HEK293 (cell line): ENCODE results near the gene GARIN5A.

Source experiments
- CTCF ChIA-PET: fragments of 350-600 bp; formaldehyde crosslinking; extraction: SDS; loops from one replicate; lab custom pipeline; 2021; ENCODE audit warnings: antibody characterized with exemption; lab: Yijun Ruan, JAX
- POLR2A ChIA-PET: fragments of 300-600 bp; formaldehyde crosslinking; extraction: SDS; loops from one replicate; lab custom pipeline; 2020; ENCODE audit warnings: antibody characterized with exemption, inconsistent platforms; lab: Yijun Ruan, JAX
- H3K27ac ChIP-seq: fragments of 200-500 bp; sonication (Bioruptor generic); 2 replicates; pipeline ENCODE4 v1.5.1; 2014; ENCODE audit warnings: low read depth, low read length, control low read depth, inconsistent platforms; ENCODE audit errors: extremely low read depth
- H3K36me3 ChIP-seq, 2 experiments: fragments of 200-500 bp in 1 of 2; sonication (Bioruptor generic) in 1 of 2; 1 replicate in 1 of 2; 2 replicates in 1 of 2; pipeline ENCODE4 v1.5.1; 2014 to 2017; ENCODE audit warnings: inconsistent platforms in 2 of 2, low read length in 2 of 2; ENCODE audit not compliant: control insufficient read depth in 2 of 2, insufficient read depth in 1 of 2
- H3K4me1 ChIP-seq: fragments of 200-500 bp; sonication (Bioruptor generic); 2 replicates; pipeline ENCODE4 v1.5.1; 2014; ENCODE audit warnings: mild to moderate bottlenecking, low read length, inconsistent platforms; ENCODE audit not compliant: control insufficient read depth, insufficient read depth
- H3K4me3 ChIP-seq: 2 replicates; pipeline ENCODE4 v1.5.1; 2011; ENCODE audit warnings: low read depth, mild to moderate bottlenecking, control low read depth, low read length, moderate library complexity
- H3K9me3 ChIP-seq: fragments of 200-500 bp; sonication (Bioruptor generic); 2 replicates; pipeline ENCODE4 v1.5.1; 2014; ENCODE audit warnings: low read depth, low read length, inconsistent platforms; ENCODE audit not compliant: control insufficient read depth, insufficient read depth
- EGR2 ChIP-seq: fragments of 450-650 bp; formaldehyde crosslinking; IDR thresholded peaks from 2 replicates; pipeline ENCODE4 v1.5.1; 2016; ENCODE audit warnings: low read depth, missing biosample characterization, missing genetic modification characterization
- GLI2 ChIP-seq: fragments of 450-650 bp; formaldehyde crosslinking; IDR thresholded peaks from 2 replicates; pipeline ENCODE4; 2017; ENCODE audit warnings: missing biosample characterization, missing genetic modification characterization, low read depth, borderline replicate concordance
- KLF1 ChIP-seq: fragments of 450-650 bp; formaldehyde crosslinking; IDR thresholded peaks from 2 replicates; pipeline ENCODE4 v1.5.1; 2016; ENCODE audit warnings: missing biosample characterization, missing genetic modification characterization
- KLF8 ChIP-seq: fragments of 450-650 bp; formaldehyde crosslinking; IDR thresholded peaks from 2 replicates; pipeline ENCODE4 v1.5.1; 2016; ENCODE audit warnings: missing biosample characterization, missing genetic modification characterization
- OSR2 ChIP-seq: fragments of 450-650 bp; formaldehyde crosslinking; IDR thresholded peaks from 2 replicates; pipeline ENCODE4 v1.5.1; 2016; ENCODE audit warnings: missing biosample characterization, missing genetic modification characterization
- PRDM1 ChIP-seq: fragments of 450-650 bp; formaldehyde crosslinking; IDR thresholded peaks from 2 replicates; pipeline ENCODE4; 2016; ENCODE audit warnings: missing biosample characterization, missing genetic modification characterization
- ZFHX2 ChIP-seq: fragments of 450-650 bp; formaldehyde crosslinking; conservative IDR thresholded peaks from 2 replicates; pipeline ENCODE4 v1.5.1; 2016; ENCODE audit warnings: missing biosample characterization, missing genetic modification characterization
- ZFP3 ChIP-seq: fragments of 450-650 bp; formaldehyde crosslinking; IDR thresholded peaks from 2 replicates; pipeline ENCODE4 v1.5.1; 2016; ENCODE audit warnings: low read depth, missing biosample characterization, missing genetic modification characterization
- ZNF366 ChIP-seq: fragments of 450-650 bp; formaldehyde crosslinking; conservative IDR thresholded peaks from 2 replicates; pipeline ENCODE4 v1.5.1; 2016; ENCODE audit warnings: missing biosample characterization, missing genetic modification characterization
- ZNF514 ChIP-seq: fragments of 450-650 bp; formaldehyde crosslinking; IDR thresholded peaks from 2 replicates; pipeline ENCODE4 v1.5.1; 2016; ENCODE audit warnings: missing biosample characterization, missing genetic modification characterization
- ZNF621 ChIP-seq: fragments of 450-650 bp; formaldehyde crosslinking; IDR thresholded peaks from 2 replicates; pipeline ENCODE4 v1.5.1; 2017; ENCODE audit warnings: missing biosample characterization, missing genetic modification characterization
- ZNF792 ChIP-seq: fragments of 450-650 bp; formaldehyde crosslinking; IDR thresholded peaks from 2 replicates; pipeline ENCODE4 v1.5.1; 2016; ENCODE audit warnings: missing biosample characterization, missing genetic modification characterization
- TF ChIP-seq, protein P1 (sequence below): fragments of 450-650 bp; formaldehyde crosslinking; IDR thresholded peaks from 2 replicates; pipeline ENCODE4 v1.5.1; 2016; ENCODE audit warnings: missing biosample characterization, missing genetic modification characterization
- TF ChIP-seq, protein P2 (sequence below): fragments of 450-650 bp; formaldehyde crosslinking; IDR thresholded peaks from 2 replicates; pipeline ENCODE4 v1.5.1; 2016; ENCODE audit warnings: missing biosample characterization, missing genetic modification characterization
- TF ChIP-seq, protein P3 (sequence below): fragments of 450-650 bp; IDR thresholded peaks from 2 replicates; pipeline ENCODE4 v1.5.1; 2018; ENCODE audit warnings: missing biosample characterization, missing genetic modification characterization
- TF ChIP-seq, protein P4 (sequence below): fragments of 450-650 bp; formaldehyde crosslinking; IDR thresholded peaks from 2 replicates; pipeline ENCODE4 v1.5.1; 2016; ENCODE audit warnings: missing biosample characterization, missing genetic modification characterization

The GARIN5A gene

DNA sequence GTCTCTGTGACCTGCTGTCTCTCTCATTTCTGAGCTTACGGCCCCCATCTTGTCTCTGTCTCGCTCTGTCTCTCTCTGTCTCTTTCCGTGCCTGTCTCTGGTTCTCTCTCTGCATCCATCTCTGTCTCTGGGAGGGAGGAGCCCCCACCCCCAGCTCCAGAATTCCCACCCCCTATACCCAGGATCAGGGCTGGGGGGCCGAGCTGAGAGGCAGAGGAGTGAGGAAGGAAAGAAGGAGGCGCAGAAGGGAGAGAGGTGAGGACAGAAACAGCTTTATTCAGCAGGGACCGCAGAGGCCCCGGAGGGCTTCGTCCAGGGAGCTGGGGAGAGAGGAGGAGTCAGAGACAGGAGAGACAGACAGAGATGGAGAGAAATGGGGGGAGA lies 20.4 kb upstream of the GARIN5A start (continued):
- TF ChIP-seq GLI2 (tag by site-specific recombination) (no peak), OSR2 (tag by site-specific recombination) (no peak), ZFP3 (tag by site-specific recombination) (no peak)
- TF ChIP-seq, protein P1, sequence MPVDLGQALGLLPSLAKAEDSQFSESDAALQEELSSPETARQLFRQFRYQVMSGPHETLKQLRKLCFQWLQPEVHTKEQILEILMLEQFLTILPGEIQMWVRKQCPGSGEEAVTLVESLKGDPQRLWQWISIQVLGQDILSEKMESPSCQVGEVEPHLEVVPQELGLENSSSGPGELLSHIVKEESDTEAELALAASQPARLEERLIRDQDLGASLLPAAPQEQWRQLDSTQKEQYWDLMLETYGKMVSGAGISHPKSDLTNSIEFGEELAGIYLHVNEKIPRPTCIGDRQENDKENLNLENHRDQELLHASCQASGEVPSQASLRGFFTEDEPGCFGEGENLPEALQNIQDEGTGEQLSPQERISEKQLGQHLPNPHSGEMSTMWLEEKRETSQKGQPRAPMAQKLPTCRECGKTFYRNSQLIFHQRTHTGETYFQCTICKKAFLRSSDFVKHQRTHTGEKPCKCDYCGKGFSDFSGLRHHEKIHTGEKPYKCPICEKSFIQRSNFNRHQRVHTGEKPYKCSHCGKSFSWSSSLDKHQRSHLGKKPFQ, result no peak

DNA sequence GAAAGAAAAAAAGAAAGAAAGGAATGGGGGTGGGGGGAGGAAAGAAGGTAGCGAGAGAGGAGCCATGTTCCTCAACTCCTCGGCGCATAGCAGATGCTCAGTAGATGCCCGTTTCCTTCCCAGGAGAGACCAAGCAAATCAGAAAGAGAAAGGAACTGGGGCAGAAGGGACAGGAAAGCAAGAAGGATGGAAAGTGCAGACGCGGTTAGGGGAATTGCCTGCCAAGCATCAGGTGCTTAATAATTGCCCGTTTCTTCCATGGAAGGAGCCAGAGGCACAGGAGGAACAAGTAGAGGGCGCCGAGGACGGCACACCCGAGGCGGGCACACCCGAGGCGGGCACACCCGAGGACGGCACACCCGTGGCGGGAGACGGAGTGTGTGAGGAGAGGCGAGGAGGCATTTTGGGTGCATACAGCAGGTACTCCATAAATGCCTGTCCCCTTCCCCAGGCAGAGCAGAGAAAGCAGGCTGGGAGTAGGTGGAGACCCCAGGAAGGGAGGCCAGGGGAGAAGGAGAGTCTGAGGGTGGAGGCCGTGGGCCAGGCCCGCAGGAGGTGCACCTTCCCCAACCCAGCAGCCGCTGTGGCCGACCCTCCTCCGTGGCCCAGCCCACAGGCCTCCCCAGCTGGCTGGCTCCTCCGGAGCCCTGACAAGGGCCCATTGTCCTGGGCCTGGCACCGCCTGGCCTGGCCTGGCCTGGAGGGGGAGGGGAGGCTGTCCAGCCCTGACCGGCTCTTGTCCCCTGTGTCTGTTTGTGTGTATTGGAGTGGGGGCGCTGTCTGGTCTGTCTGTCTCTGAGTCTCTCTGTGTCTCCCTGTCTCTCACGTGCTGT lies 19.8 kb upstream of the GARIN5A start:
- Histone ChIP-seq H3K36me3 (no peaks in the 10 kb centered on the region), H3K27ac (no peak overlapping the region), H3K9me3 (no peaks in the 10 kb centered on the region), H3K4me1 (peaks cover 7% of the 10 kb centered on the region), H3K4me3 (no peak overlapping the region)
- TF ChIP-seq ZNF514, result no peak
- TF ChIP-seq ZFHX2 (tag by site-specific recombination), result peak; percentile 64
- peak; percentile 30 for TF ChIP-seq ZNF366 (tag by site-specific recombination)
- peak; percentile 97 for TF ChIP-seq ZNF792 (tag by site-specific recombination)
- TF ChIP-seq, protein P2, sequence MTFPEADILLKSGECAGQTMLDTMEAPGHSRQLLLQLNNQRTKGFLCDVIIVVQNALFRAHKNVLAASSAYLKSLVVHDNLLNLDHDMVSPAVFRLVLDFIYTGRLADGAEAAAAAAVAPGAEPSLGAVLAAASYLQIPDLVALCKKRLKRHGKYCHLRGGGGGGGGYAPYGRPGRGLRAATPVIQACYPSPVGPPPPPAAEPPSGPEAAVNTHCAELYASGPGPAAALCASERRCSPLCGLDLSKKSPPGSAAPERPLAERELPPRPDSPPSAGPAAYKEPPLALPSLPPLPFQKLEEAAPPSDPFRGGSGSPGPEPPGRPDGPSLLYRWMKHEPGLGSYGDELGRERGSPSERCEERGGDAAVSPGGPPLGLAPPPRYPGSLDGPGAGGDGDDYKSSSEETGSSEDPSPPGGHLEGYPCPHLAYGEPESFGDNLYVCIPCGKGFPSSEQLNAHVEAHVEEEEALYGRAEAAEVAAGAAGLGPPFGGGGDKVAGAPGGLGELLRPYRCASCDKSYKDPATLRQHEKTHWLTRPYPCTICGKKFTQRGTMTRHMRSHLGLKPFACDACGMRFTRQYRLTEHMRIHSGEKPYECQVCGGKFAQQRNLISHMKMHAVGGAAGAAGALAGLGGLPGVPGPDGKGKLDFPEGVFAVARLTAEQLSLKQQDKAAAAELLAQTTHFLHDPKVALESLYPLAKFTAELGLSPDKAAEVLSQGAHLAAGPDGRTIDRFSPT, result peak; percentile 63; the same call in 1 of the 2 replicates
- TF ChIP-seq KLF1 (tag by site-specific recombination), result peak; percentile 96
- TF ChIP-seq, protein P3, sequence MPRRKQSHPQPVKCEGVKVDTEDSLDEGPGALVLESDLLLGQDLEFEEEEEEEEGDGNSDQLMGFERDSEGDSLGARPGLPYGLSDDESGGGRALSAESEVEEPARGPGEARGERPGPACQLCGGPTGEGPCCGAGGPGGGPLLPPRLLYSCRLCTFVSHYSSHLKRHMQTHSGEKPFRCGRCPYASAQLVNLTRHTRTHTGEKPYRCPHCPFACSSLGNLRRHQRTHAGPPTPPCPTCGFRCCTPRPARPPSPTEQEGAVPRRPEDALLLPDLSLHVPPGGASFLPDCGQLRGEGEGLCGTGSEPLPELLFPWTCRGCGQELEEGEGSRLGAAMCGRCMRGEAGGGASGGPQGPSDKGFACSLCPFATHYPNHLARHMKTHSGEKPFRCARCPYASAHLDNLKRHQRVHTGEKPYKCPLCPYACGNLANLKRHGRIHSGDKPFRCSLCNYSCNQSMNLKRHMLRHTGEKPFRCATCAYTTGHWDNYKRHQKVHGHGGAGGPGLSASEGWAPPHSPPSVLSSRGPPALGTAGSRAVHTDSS, result no peak
- peak; percentile 67; the same call in 1 of the 2 replicates for TF ChIP-seq KLF8
- TF ChIP-seq, protein P4, sequence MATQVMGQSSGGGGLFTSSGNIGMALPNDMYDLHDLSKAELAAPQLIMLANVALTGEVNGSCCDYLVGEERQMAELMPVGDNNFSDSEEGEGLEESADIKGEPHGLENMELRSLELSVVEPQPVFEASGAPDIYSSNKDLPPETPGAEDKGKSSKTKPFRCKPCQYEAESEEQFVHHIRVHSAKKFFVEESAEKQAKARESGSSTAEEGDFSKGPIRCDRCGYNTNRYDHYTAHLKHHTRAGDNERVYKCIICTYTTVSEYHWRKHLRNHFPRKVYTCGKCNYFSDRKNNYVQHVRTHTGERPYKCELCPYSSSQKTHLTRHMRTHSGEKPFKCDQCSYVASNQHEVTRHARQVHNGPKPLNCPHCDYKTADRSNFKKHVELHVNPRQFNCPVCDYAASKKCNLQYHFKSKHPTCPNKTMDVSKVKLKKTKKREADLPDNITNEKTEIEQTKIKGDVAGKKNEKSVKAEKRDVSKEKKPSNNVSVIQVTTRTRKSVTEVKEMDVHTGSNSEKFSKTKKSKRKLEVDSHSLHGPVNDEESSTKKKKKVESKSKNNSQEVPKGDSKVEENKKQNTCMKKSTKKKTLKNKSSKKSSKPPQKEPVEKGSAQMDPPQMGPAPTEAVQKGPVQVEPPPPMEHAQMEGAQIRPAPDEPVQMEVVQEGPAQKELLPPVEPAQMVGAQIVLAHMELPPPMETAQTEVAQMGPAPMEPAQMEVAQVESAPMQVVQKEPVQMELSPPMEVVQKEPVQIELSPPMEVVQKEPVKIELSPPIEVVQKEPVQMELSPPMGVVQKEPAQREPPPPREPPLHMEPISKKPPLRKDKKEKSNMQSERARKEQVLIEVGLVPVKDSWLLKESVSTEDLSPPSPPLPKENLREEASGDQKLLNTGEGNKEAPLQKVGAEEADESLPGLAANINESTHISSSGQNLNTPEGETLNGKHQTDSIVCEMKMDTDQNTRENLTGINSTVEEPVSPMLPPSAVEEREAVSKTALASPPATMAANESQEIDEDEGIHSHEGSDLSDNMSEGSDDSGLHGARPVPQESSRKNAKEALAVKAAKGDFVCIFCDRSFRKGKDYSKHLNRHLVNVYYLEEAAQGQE (tag by site-specific recombination), result no peak
- peak; percentile 84 for TF ChIP-seq PRDM1 (tag by site-specific recombination)
- no peak for TF ChIP-seq ZNF621 (tag by site-specific recombination)
- TF ChIP-seq EGR2 (tag by site-specific recombination), result peak; percentile 59; the same call in 1 of the 2 replicates
- ChIA-PET CTCF (interaction anchor here (0.5 to 0.7 kb wide), 4 partner anchors 23 to 586 kb away, joined by 3 to 4 read pairs (median 4); no protein-coding TSS in a partner anchor), POLR2A (interaction anchor here (0.6 to 1.5 kb wide), 2 partner anchors 15 to 242 kb away, joined by 3 to 8 read pairs; partner anchors contain the start of gene JOSD2)
